IPS DF 6.9 (cell line): ENCODE data around the gene FGD2.

Experiments
- DNase-seq: peaks from one replicate; pipeline ENCODE4 v3.0.0-alpha.2; 2013; ENCODE audit warnings: low read depth, low spot score
- H3K27ac ChIP-seq: one replicate; pipeline ENCODE4 v1.5.1; 2013; ENCODE audit warnings: low read length, control low read depth
- H3K27me3 ChIP-seq: 2 replicates; pipeline ENCODE4 v1.6.1; 2013; ENCODE audit warnings: mild to moderate bottlenecking, low read length; ENCODE audit not compliant: control insufficient read depth, insufficient read depth
- H3K36me3 ChIP-seq: 2 replicates; pipeline ENCODE4 v1.6.1; 2013; ENCODE audit warnings: low read length; ENCODE audit not compliant: control insufficient read depth, insufficient read depth
- H3K4me1 ChIP-seq: 2 replicates; pipeline ENCODE4 v1.6.1; 2013; ENCODE audit warnings: low read length; ENCODE audit not compliant: control insufficient read depth, insufficient read depth
- H3K4me3 ChIP-seq: 2 replicates; pipeline ENCODE4 v1.5.1; 2013; ENCODE audit warnings: mild to moderate bottlenecking, low read length
- H3K9me3 ChIP-seq: 2 replicates; pipeline ENCODE4 v1.6.1; 2013; ENCODE audit warnings: low read length, inconsistent platforms; ENCODE audit not compliant: control insufficient read depth, insufficient read depth
- WGBS: extraction: QIAGEN DNeasy Blood & Tissue Kit; methylation state at CpG from one replicate; pipeline ENCODE4 v1.1.7; 2013; ENCODE audit warnings: mixed read lengths, missing lambda C conversion rate; ENCODE audit not compliant: insufficient read length, insufficient coverage; 5-methylcytosine and 5-hydroxymethylcytosine counted together

The FGD2 gene

GRCh38 chr6:37077905-37078296 lies 72.4 kb downstream of the FGD2 start:
- no peak for DNase-seq
- WGBS, result no CpG with 5 or more reads among the region's 12 CpGs
- Histone ChIP-seq H3K36me3 (no peaks in the 10 kb centered on the region), H3K27me3 (no peaks in the 10 kb centered on the region), H3K4me1 (no peaks in the 10 kb centered on the region; the same call in none of the 2 replicates), H3K9me3 (no peaks in the 10 kb centered on the region), H3K4me3 (no peak overlapping the region), H3K27ac (no peak overlapping the region)
